ENCODE measurements around the gene CEPT1. TPM values are rescaled to one million over a fixed set of nuclear protein-coding genes. Genes with fewer than 3 reads are reported as not detected.

The CEPT1 gene
- total and polyA plus RNA-seq, 12 donors, result 6.6 to 19.5 (median 13.1) TPM

DNA sequence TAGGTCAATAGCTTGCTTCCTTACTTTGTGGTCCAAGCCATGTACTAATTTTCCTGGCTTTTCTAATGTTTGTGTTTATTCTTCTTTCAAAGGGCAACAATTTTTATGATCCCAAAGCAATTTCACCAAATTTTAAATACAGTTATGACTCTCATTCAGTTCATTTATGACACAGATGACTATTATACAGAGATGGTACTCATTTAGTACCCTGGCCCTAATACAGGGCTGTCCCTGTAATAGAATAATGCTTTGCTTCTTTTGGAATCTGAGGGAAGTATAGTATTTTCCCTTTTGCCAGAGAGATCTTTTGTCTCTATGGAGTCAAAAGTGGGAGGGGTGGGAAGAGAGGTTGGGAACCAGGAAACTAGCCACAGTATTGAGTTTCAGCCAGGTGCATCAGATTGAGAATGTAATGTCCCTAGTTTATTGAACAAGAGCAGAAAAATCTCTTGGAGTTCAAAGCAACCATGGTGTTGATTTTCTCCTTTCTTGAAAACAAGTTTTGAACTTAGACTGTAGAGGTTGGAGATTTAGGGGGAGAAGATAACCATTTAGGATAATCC lies 40.0 kb downstream of the CEPT1 start:
- TF ChIP-seq, protein P1, sequence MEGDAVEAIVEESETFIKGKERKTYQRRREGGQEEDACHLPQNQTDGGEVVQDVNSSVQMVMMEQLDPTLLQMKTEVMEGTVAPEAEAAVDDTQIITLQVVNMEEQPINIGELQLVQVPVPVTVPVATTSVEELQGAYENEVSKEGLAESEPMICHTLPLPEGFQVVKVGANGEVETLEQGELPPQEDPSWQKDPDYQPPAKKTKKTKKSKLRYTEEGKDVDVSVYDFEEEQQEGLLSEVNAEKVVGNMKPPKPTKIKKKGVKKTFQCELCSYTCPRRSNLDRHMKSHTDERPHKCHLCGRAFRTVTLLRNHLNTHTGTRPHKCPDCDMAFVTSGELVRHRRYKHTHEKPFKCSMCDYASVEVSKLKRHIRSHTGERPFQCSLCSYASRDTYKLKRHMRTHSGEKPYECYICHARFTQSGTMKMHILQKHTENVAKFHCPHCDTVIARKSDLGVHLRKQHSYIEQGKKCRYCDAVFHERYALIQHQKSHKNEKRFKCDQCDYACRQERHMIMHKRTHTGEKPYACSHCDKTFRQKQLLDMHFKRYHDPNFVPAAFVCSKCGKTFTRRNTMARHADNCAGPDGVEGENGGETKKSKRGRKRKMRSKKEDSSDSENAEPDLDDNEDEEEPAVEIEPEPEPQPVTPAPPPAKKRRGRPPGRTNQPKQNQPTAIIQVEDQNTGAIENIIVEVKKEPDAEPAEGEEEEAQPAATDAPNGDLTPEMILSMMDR (IDR thresholded peaks at IDR 0.05), result no peak
- Histone ChIP-seq H3K4me3 (no peak overlapping the region), H3K36me3 (peaks cover 0 to 92% (median 24%) of the 10 kb centered on the region in 9 donors), H3K27me3 (no peaks in the 10 kb centered on the region), H3K27ac (no peak overlapping the region), H3K9me3 (no peaks in the 10 kb centered on the region), H3K4me1 (peaks cover 0 to 21% (median 0%) of the 10 kb centered on the region in 9 donors)
- ATAC-seq, result no peak
- intact Hi-C loops (cut with DNase I), result no loop called here
- no peak for DNase-seq

DNA sequence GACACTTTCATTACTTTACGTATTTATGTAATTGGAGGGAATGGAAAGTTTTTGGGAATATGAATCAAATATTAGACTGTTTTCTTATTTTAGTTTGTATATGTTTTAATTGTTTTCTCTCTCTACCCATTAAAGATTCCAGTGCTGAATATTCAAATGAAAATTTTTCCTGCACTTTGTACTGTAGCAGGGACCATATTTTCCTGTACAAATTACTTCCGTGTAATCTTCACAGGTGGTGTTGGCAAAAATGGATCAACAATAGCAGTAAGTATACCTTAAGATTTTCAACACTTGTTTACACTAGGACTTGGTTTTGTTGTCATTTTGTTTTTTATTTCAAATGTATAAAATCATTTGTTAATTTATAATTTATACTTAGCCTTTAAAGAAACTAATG lies 42.0 kb downstream of the CEPT1 start:
- WGBS, 2 donors, result 92 to 97% methylated on average over 2 of the region's 2 CpGs
- H3K27me3 ChIP-seq, result no peaks in the 10 kb centered on the region
- no peak overlapping the region for H3K27ac ChIP-seq
- peaks cover 0 to 32% (median 0%) of the 10 kb centered on the region in 9 donors for H3K4me1 ChIP-seq
- DNase-seq (no peak), ATAC-seq (no peak)
- no peak overlapping the region for H3K4me3 ChIP-seq
- H3K9me3 ChIP-seq, result no peaks in the 10 kb centered on the region
- intact Hi-C loops (cut with DNase I), result no loop called here
- H3K36me3 ChIP-seq, result peaks cover 0 to 92% (median 34%) of the 10 kb centered on the region in 9 donors
- TF ChIP-seq, protein P1 (IDR thresholded peaks at IDR 0.05), result no peak

DNA sequence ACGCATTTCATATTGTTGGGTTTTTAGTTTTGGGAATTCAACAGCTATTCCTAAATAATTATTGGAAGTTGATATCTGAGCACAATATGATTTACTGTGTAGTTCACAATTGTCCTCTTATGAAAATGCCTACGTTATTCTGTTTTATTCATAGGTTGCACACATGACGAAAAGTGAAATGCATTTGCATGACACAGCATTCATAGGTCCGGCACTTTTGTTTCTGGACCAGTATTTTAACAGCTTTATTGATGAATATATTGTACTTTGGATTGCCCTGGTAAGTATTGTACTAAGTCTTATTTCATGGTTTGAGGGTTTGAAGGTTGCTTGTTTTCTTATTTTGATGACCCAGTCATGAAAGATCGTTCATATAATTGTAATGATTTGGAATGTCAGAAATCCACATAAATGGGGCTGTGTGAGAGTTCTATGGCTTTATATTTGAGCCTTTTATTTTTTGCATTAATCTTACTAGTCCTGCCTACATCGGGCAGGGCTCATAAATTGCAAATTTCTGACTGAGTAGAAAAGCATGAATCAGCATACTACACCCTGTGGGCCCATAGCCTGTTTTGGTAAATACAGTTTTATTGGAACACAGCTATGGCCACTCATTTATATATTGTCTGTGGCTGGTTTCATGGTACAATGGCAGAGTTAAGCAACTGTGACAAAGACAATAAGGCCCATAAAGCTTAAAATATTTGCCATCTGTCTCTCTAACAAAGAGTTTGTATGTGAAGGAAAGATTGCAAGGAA lies 43.5 kb downstream of the CEPT1 start:
- Histone ChIP-seq H3K27ac (no peak overlapping the region), H3K9me3 (no peaks in the 10 kb centered on the region), H3K36me3 (peaks cover 0 to 92% (median 41%) of the 10 kb centered on the region in 9 donors), H3K4me1 (peaks cover 0 to 32% (median 0%) of the 10 kb centered on the region in 9 donors), H3K27me3 (no peaks in the 10 kb centered on the region), H3K4me3 (no peak overlapping the region)
- TF ChIP-seq, protein P1 (IDR thresholded peaks at IDR 0.05), result no peak
- 96 to 97% methylated on average over 6 of the region's 6 CpGs for WGBS, 2 donors
- intact Hi-C loops (cut with DNase I), result no loop called here
- DNase-seq (no peak), ATAC-seq (no peak)

DNA sequence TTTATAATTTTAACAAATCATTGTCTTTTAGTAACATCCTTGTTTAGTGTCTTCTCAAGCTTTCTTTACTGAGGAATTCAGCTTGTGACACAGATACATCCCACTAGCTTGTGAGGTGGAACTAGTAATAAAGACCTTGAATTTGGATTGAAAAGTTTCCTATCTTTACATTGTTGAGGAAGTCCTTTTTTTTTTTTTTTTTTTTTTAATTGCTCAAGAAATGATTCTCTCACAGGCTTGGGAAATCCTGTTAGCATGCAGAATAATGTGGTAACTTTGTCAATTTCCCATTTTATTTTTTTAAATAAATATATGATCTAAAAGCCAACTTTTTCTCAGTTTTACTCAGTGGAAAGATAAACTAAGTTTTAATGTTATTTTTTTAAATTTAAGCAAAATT lies 44.6 kb downstream of the CEPT1 start:
- intact Hi-C loops (cut with DNase I), result no loop called here
- Histone ChIP-seq H3K36me3 (peaks cover 0 to 87% (median 41%) of the 10 kb centered on the region in 9 donors), H3K4me1 (peaks cover 0 to 36% (median 0%) of the 10 kb centered on the region in 9 donors)

More for the DNA sequence above, 44.6 kb downstream of the CEPT1 start:
- ATAC-seq (no peak), DNase-seq (no peak)
- Histone ChIP-seq H3K4me3 (no peak overlapping the region), H3K27ac (no peak overlapping the region), H3K9me3 (no peaks in the 10 kb centered on the region), H3K27me3 (no peaks in the 10 kb centered on the region)
- TF ChIP-seq, protein P1 (IDR thresholded peaks at IDR 0.05), result no peak
